GM19240 (cell line): ENCODE measurements around the gene JAKMIP1.
"Not testable (repeated sequence)": the region's sequence is repeated elsewhere in the genome, so short reads cannot be mapped to it uniquely, and the experiment has no call there.

Experiments used
- DNase-seq: peaks from one replicate; pipeline ENCODE4 v3.0.0; 2011; ENCODE audit warnings: low spot score; ENCODE audit not compliant: insufficient read length

JAKMIP1 gene

GRCh38 chr4:6019316-6020263, 180.8 kb downstream of the JAKMIP1 start:
- no peak for DNase-seq

- no peak for DNase-seq
Observed at GRCh38 chr4:6018331-6018730, 182.0 kb downstream of the JAKMIP1 start, which contains the start of gene C4orf50. C4orf50 (minus strand) TSS chr4:6018431.

- no peak for DNase-seq
Observed at GRCh38 chr4:6017800-6018199, 182.5 kb downstream of the JAKMIP1 start.

- DNase-seq = no peak
Observed at GRCh38 chr4:6017030-6017429, 183.3 kb downstream of the JAKMIP1 start.

GRCh38 chr4:6013564-6013963, 186.8 kb downstream of the JAKMIP1 start:
- no peak for DNase-seq

GRCh38 chr4:6012200-6012599, 188.1 kb downstream of the JAKMIP1 start:
- no peak for DNase-seq

GRCh38 chr4:6011686-6012085, 188.7 kb downstream of the JAKMIP1 start:
- no peak for DNase-seq

- DNase-seq = no peak
Observed at GRCh38 chr4:6011271-6011671, 189.1 kb downstream of the JAKMIP1 start.

- no peak for DNase-seq
Observed at GRCh38 chr4:6010789-6011188, 189.6 kb downstream of the JAKMIP1 start.

GRCh38 chr4:6009452-6009851, 190.9 kb downstream of the JAKMIP1 start:
- DNase-seq = no peak

GRCh38 chr4:6008766-6009385, 191.5 kb downstream of the JAKMIP1 start:
- DNase-seq = no peak

GRCh38 chr4:6008092-6008551, 192.2 kb downstream of the JAKMIP1 start:
- DNase-seq = no peak

- no peak for DNase-seq
Observed at GRCh38 chr4:6005175-6005574, 195.2 kb downstream of the JAKMIP1 start.

- DNase-seq = not testable (repeated sequence)
Observed at GRCh38 chr4:6003485-6003884, 196.9 kb downstream of the JAKMIP1 start.

- no peak for DNase-seq
Observed at GRCh38 chr4:6002926-6003325, 197.4 kb downstream of the JAKMIP1 start.

GRCh38 chr4:6002492-6002833, 197.9 kb downstream of the JAKMIP1 start:
- no peak for DNase-seq

GRCh38 chr4:6001680-6002491, 198.5 kb downstream of the JAKMIP1 start:
- no peak for DNase-seq

- no peak for DNase-seq
Observed at GRCh38 chr4:5999830-6000365, 200.5 kb downstream of the JAKMIP1 start.

GRCh38 chr4:5999356-5999755, 201.0 kb downstream of the JAKMIP1 start:
- no peak for DNase-seq

GRCh38 chr4:5998333-5998936, 201.9 kb downstream of the JAKMIP1 start:
- DNase-seq = peak; percentile 72

- no peak for DNase-seq
Observed at GRCh38 chr4:5996641-5997040, 203.7 kb downstream of the JAKMIP1 start.
